AG04450 (cell line): ENCODE measurements around the gene B4GALNT3. TPM values are rescaled to one million over a fixed set of nuclear protein-coding genes. Genes with fewer than 3 reads are reported as not detected.

ENCODE experiments used
- CTCF ChIA-PET: fragments of 300-600, 350-600 bp; formaldehyde crosslinking; extraction: SDS; loops from one replicate; lab custom pipeline; 2022; ENCODE audit warnings: antibody characterized with exemption, inconsistent platforms; lab: Charles Lee
- POLR2A ChIA-PET: fragments of 350-600 bp; formaldehyde crosslinking; extraction: SDS; loops from one replicate; lab custom pipeline; 2021; ENCODE audit warnings: antibody characterized with exemption, inconsistent platforms; lab: Yijun Ruan, JAX
- DNase-seq: peaks from one replicate; pipeline ENCODE4 v3.0.0-alpha.2; 2011; ENCODE audit warnings: low read depth, low spot score
- H3K27ac ChIP-seq: one replicate; pipeline ENCODE4 v1.5.1; 2012; ENCODE audit warnings: low read depth, low read length, control low read depth
- H3K27me3 ChIP-seq: one replicate; pipeline ENCODE4 v1.6.0; 2012; ENCODE audit warnings: low read length; ENCODE audit not compliant: control insufficient read depth, insufficient read depth
- H3K4me3 ChIP-seq: 2 replicates; pipeline ENCODE4 v1.5.1; 2011; ENCODE audit warnings: mild to moderate bottlenecking, low read depth, low read length, control low read depth
- H3K9me3 ChIP-seq: 2 replicates; pipeline ENCODE4 v1.5.1; 2012; ENCODE audit warnings: low read length; ENCODE audit not compliant: control insufficient read depth, insufficient read depth
- CTCF ChIP-seq: IDR thresholded peaks from 2 replicates; pipeline ENCODE4 v1.5.1; 2011; ENCODE audit warnings: low read depth, low read length, control low read depth, inconsistent platforms
- polyA plus RNA-seq: library from polyadenylated mRNA; depleted of rRNA; stranded (reverse); fragments of >200 nt; gene quantifications from 2 replicates; pipeline ENCODE4 v1.2.3, GENCODE V29; 2011

B4GALNT3 gene
- polyA plus RNA-seq, 1 experiment, result not detected

- H3K27ac ChIP-seq, result no peak overlapping the region
- no peak overlapping the region for H3K4me3 ChIP-seq
- CTCF ChIA-PET, result interaction anchor here (2.4 kb wide), 1 partner anchor 13 kb away, joined by 9 read pairs; no protein-coding TSS in a partner anchor
- POLR2A ChIA-PET, result no interaction called here
- no peak for DNase-seq
- no peak for TF ChIP-seq CTCF
- H3K27me3 ChIP-seq, result peaks cover 21% of the 10 kb centered on the region
- H3K9me3 ChIP-seq, result peaks cover 4% of the 10 kb centered on the region; the same call in 1 of the 2 replicates
Measured at GRCh38 chr12:534216-534615, 74.5 kb downstream of the B4GALNT3 start.

- Histone ChIP-seq H3K4me3 (no peak overlapping the region), H3K27ac (no peak overlapping the region), H3K9me3 (peaks cover 4% of the 10 kb centered on the region; the same call in 1 of the 2 replicates), H3K27me3 (peaks cover 24% of the 10 kb centered on the region)
- POLR2A ChIA-PET, result interaction anchor here (0.5 kb wide), 1 partner anchor 19 kb away, joined by 3 read pairs; no protein-coding TSS in a partner anchor
- TF ChIP-seq CTCF, result no peak
- no peak for DNase-seq
- CTCF ChIA-PET, result interaction anchor here (0.6 to 6.3 kb wide), 3 partner anchors 12 to 105 kb away, joined by 6 to 36 read pairs (median 27); no protein-coding TSS in a partner anchor
Measured at GRCh38 chr12:535396-535795, 75.7 kb downstream of the B4GALNT3 start.

- no peak for DNase-seq
- CTCF ChIA-PET, result interaction anchor here (0.8 to 6.3 kb wide), 5 partner anchors 11 to 136 kb away, joined by 3 to 36 read pairs (median 5); no protein-coding TSS in a partner anchor
- peaks cover 4% of the 10 kb centered on the region; the same call in 1 of the 2 replicates for H3K9me3 ChIP-seq
- POLR2A ChIA-PET, result no interaction called here
- H3K4me3 ChIP-seq, result no peak overlapping the region
- H3K27me3 ChIP-seq, result peaks cover 24% of the 10 kb centered on the region
- H3K27ac ChIP-seq, result no peak overlapping the region
- no peak for TF ChIP-seq CTCF
Measured at GRCh38 chr12:536751-537245, 77.1 kb downstream of the B4GALNT3 start.

- no peak for DNase-seq
- POLR2A ChIA-PET, result no interaction called here
Measured at GRCh38 chr12:537772-538171, 78.0 kb downstream of the B4GALNT3 start.

More at GRCh38 chr12:537772-538171, 78.0 kb downstream of the B4GALNT3 start:
- TF ChIP-seq CTCF, result no peak
- H3K27ac ChIP-seq, result no peak overlapping the region
- peaks cover 28% of the 10 kb centered on the region for H3K27me3 ChIP-seq
- no peaks in the 10 kb centered on the region for H3K9me3 ChIP-seq
- no peak overlapping the region for H3K4me3 ChIP-seq
- CTCF ChIA-PET, result interaction anchor here (1.4 to 6.3 kb wide), 3 partner anchors 10 to 137 kb away, joined by 3 to 36 read pairs (median 27); no protein-coding TSS in a partner anchor
